Kasumi-1 (cell line): Measurements from ENCODE around the gene SPIRE2.

ENCODE experiments used
- DNase-seq, 2 experiments: peaks; one replicate each; lab custom pipeline; 2025; lab: John Stamatoyannopoulos, UW

Gene SPIRE2

GRCh38 chr16:89895482-89896250 is 67.4 kb downstream of the SPIRE2 start:
- no peak for DNase-seq

DNA sequence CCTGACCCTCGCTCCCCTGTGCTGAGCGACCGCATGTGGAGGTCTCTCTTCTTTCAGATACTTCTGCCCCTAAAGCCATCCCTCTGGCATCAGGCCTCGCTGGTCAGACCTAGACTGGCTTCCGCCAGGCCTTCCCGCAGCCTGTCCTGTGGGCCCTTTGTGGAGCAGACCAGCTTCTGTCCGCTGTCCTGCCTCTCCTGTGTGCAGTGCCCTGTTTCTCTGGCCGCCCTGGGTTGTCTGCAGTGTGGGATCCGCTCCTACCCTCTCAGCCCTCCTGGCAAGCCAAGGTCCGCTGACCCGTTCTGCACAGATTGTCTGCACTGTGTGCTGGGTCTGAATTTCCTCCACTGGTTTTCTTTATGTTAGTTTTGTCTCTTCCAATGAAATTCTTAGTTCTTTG is 68.9 kb downstream of the SPIRE2 start:
- DNase-seq: no peak

DNA sequence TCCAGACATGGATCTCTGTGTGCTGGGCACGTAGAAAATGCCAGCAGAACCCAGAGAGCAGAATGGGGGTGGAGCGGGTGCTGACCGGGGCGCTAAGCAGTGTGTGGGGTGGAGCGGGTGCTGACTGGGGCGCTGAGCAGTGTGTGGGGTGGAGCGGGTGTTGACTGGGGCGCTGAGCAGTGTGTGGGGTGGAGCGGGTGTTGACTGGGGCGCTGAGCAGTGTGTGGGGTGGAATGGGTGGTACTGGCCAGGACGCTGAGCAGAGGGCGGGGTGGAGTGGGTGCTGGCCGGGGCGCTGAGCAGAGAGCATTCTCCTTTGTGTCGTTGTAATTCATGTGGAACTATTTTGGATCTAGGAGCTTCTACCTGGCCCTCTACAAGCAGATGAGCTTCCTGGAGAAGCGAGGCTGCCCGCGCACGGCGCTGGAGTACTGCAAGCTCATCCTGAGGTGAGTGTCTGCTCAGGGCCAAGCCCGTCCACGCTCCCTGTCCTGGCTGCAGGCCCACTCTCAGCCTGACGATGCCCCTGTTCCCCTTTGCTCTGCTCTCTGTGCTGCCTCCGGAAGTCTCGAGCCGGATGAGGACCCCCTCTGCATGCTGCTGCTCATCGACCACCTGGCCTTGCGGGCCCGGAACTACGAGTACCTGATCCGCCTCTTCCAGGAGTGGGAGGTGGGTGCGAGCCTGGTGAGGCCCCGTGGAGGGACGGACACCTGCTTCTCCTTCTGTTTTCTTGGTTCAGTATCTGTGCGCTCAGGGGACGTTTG is 70.1 kb downstream of the SPIRE2 start:
- DNase-seq: no peak

DNA sequence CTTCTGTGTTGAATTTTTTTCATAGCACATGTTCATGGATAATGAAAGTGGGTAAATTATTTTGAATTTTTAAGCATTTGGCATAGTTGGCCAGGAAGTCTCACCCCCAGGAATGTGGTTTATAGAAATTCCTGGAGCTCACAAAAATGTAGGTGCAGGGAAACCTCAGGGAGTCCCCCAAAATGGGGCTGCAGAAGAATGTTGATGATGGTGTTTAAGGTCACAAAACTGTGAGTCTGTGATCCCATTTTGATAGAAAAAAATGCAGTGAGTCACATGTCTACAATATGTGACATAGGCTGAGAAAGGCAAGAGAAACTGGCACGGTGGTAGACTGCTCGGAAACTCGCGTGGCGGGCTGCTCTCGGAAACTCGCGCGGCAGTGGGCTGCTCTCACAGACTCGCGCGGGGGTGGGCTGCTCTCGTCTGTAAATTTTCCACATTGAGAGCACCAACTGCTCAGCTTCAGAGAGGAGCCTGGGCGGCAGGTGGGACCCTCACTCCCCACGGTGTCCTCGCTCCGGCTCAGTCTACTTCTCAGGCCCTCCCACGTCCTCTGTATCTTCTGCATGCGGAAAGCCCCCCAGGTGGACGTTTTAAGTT is 71.7 kb downstream of the SPIRE2 start:
- no peak for DNase-seq

DNA sequence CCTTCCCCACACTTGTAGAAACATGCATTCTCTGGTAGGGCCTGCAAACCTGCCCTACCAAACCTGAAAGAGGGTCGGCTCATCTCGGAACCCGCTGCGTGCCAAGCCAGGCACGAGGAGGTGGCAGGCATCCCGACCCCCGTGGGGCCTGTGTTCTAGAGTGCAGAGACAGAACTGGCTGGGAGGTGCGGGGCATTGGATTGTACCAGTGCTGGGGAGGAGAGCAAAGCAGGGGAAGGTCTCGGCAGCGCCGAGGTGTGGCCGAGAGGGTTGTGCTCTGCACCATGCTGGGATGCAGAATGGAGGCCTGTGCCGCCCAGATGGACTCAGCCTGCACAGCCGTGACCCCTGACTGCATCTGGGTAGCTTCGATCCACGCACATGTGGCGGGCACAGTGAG is 72.6 kb downstream of the SPIRE2 start:
- DNase-seq: no peak

DNA sequence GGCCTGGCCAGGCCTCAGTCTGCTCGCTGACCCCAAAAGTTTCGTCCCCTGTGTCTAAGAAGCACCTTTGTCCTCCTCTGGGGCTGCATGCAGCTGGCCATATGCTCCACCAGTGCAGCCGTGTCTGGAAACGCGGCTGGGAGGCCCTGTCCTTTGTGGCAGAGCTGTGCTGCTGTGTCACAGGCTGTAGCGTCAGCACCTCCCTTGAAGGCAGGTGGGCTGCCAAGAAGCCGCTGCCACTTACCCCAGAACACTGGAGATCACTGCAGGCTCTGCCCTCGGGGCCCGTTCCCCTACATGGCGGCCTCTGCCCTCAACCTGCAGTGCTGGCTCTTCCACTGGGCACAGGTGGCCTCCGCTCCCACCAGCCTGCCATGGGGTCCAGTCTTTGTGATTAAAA is 74.7 kb downstream of the SPIRE2 start:
- DNase-seq: no peak

DNA sequence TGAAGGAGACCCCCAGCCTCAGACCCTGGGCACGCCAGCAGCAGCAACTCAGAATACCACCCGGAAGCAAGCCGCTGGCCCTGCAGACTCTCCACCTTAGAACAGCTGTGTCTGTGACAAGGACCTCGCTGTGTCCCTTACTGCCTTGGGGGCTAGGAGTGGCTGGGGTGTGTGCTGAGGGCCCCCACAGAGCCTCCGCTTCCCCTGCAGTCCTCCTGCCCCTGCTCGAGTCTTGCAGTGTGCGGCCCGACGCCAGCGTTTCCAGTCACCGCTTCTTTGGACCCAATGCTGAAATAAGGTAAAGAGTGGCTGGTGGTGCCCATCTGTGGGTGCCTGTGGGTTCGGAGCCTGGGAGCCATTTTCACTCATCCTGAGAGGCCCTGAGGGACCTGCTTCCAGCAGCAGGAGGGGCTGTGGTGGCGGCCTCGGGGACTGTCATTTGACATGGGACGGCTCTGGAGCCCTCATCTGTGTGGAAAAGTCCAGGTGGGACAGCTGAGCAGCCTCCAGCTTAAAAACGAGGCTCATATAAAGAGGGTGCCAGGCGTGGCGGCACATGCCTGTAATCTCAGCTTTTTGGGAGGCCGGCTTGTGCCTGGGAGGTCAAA is 75.7 kb downstream of the SPIRE2 start:
- no peak for DNase-seq

DNA sequence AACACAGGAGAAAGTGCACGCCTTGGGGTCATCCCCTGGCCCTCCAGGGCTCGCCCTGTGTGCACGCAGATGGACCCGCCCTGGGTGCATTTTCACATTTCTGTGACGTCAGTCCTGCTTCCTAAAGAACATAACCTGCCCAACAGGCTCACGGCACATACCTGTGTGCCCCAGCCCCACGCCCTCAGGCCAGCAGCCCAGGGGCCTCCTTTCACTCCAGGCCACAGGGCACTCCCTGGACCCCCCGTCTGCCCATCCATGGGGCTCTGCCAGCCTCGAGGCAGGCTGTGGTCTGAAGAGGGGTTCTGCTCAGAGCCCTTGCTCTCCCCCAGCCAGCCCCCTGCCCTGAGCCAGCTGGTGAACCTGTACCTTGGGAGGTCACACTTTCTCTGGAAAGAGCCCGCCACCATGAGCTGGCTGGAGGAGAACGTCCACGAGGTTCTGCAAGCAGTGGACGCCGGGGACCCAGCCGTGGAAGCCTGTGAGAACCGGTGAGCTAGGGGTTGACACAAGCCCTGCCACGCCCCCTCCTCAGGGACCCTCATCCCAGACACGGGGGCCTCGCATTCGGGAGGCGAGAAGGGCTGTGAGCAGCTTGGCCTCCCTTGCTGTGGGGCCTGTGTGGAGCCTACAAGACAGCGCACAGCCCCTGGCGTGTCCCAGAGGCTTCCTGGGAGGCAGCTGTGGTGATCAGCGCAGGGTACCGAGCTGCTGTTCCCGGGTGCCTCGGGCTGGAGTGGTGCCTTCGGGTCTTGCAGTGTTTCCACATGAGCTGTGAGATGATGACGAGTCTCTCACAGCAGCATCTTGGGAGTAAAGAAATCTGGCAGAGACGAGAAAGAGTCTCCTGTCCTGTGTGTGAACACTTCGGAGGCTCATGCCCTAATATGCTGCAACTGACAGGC is 76.6 kb downstream of the SPIRE2 start:
- no peak for DNase-seq

DNA sequence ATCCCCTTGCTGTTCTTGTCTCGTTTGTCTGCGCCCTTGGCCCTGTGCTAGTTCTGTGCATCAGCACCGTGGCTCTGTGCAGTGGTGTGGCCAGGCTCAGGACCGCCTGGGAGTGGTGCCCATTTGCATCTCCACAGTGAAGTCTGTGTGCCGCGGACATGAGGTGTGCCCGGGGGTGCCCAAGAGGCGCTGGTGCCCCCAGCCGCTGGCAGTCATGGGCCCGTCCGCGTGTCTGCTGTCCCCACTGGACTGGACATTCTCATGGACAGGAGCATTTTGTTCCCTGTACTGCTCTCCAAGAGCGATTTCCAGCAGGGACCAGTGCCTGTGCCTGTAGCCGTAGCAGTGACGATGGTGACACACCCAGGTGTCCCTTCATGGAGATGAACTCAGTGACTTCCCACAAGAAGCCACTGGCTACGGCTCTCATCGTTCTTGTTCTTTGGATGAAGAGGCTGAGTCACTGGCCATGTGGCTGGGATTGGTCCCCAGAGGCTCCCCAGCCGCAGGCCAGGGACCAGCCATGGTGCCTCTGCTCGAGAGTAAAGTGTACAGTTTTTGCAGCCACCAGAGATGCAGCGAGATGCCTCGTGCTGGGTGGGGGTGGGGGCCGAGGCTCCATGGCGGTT is 77.3 kb downstream of the SPIRE2 start:
- no peak for DNase-seq

- DNase-seq: no peak
Observed at GRCh38 chr16:89906140-89907025, 78.1 kb downstream of the SPIRE2 start.

DNA sequence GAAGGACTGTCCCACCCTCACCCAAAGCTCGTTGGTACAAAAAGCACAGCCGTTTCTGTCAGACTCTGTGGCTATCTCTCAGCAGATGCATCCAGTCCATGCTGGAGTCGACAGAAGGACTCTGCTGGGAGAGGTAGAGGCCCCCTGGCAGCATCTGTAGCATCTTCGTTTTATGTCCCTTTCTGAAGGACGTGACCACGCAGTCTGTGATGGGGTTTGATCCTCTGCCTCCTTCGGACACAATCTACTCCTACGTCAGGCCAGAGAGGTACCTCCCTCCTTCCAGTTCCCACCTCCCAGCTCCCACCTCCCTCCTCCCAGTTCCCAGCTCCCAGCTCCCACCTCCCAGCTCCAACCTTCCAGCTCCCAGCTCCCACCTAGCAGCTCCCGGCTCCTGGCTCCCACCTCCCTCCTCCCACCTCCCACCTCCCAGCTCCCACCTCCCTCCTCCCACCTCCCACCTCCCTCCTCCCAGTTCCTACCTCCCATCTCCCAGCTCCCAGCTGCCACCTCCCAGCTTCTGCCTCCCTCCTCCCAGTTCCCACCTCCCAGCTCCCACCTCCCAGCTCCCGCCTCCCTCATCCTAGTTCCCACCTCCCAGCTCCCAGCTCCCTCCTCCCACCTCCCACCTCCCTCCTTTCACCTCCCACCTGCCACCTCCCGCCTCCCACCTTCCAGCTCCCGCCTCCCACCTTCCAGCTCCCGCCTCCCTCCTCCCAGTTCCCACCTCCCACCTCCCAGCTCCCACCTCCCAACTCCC is 79.0 kb downstream of the SPIRE2 start:
- DNase-seq: no peak

- no peak for DNase-seq
Observed at GRCh38 chr16:89908236-89908635, 80.0 kb downstream of the SPIRE2 start.

- peak; percentile 62 to 64 for DNase-seq
Observed at GRCh38 chr16:89909777-89910716, 81.8 kb downstream of the SPIRE2 start.

DNA sequence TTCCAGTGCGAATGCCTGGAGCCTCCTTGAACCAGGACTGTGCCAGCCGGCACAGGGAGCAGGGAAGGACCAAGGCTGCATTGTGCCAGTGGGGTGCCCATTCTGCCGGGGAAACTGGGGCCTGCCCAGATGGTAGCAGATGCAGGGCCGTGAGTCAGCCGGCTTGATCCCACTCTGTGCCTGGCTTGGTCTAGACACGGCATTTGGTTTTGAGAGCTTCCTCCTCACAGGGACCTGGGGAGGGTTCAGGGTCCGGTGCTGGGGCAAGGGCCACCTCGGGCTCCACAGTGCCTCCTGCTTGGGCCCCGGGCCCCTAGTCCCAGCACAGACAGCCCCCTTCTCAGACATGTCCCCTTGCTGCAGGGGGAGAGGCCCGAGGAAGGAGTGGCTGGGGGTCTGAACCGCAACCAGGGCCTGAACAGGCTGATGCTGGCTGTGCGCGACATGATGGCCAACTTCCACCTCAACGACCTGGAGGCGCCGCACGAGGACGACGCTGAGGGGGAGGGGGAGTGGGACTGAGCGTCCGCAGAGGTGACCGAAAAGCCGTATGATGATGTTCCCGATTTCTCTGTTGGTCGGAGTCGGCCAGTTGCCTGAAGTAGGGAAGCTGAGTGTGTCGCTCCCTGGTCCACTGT is 82.6 kb downstream of the SPIRE2 start:
- no peak for DNase-seq

DNA sequence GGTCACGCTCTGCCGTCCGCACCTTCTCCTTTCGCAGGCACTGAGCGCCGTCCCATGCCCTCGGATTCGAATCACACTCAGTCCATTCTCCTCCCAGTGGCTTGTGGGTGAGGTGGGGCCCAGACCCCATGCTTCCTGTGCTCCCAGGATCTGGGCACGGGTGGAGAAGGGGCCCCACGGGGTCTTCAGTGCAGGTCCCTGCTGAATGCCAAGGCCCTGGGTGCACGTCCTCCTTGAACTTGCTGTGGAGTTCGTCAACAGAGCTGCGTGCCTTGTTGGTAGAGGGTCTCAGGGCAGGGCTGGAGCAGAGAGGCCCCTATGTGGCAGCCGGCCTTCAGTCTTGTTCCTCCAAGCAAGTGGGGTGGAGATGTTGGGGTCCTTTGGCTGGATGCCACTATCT is 83.1 kb downstream of the SPIRE2 start:
- no peak for DNase-seq

- no peak for DNase-seq
Observed at GRCh38 chr16:89912143-89912542, 83.9 kb downstream of the SPIRE2 start.

- no peak for DNase-seq
Observed at GRCh38 chr16:89912627-89913026, 84.4 kb downstream of the SPIRE2 start.
